B cell (primary cell): ENCODE data around the gene PCSK9. TPM values are rescaled to one million over a fixed set of nuclear protein-coding genes. Genes with fewer than 3 reads are reported as not detected.

Source experiments
- ATAC-seq: fragments of 200-7000 bp; cut with Tn5 transposase; one replicate; pipeline ENCODE4 v1.10.0; 2021; ENCODE audit warnings: low read depth, mild to moderate bottlenecking, moderate number of reproducible peaks, moderate library complexity
- CTCF ChIA-PET: fragments of 350-600 bp; sonication (Branson Sonifier 250); formaldehyde crosslinking; loops from one replicate; lab custom pipeline; 2021; ENCODE audit warnings: antibody characterized with exemption, inconsistent platforms; lab: Charles Lee
- POLR2A ChIA-PET: fragments of 350-600 bp; sonication (Branson Sonifier 250); formaldehyde crosslinking; loops from one replicate; lab custom pipeline; 2021; ENCODE audit warnings: antibody characterized with exemption; lab: Charles Lee
- DNase-seq: peaks from one replicate; pipeline ENCODE4 v3.0.0; 2013
- H2AFZ ChIP-seq: 2 replicates; pipeline ENCODE4 v1.6.1; 2012; ENCODE audit warnings: mild to moderate bottlenecking, low read depth, low read length; ENCODE audit not compliant: insufficient read depth, poor library complexity, severe bottlenecking
- H3K27ac ChIP-seq, 2 donors: 1 replicate in 1 of 2; 2 replicates in 1 of 2; pipeline ENCODE4 v1.5.1; 2012 to 2013; ENCODE audit warnings: low read length in 2 of 2, mild to moderate bottlenecking in 2 of 2, moderate library complexity in 1 of 2
- H3K27me3 ChIP-seq, 4 experiments: fragments of 200-600 bp in 1 of 4; sonication (generic) in 1 of 4; replicated peaks in 1 of 4; 1 replicate in 2 of 4; 2 replicates in 2 of 4; pipeline versions ENCODE4 v1.6.1 to v1.7.0; 2013 to 2016; ENCODE audit warnings: low read length in 3 of 4, mild to moderate bottlenecking in 2 of 4, mixed read lengths in 1 of 4, moderate library complexity in 1 of 4; ENCODE audit not compliant: insufficient read depth in 4 of 4, control insufficient read depth in 3 of 4; ENCODE audit errors: control extremely low read depth in 1 of 4
- H3K36me3 ChIP-seq, 2 experiments: replicated peaks in 1 of 2; 1 replicate in 1 of 2; 2 replicates in 1 of 2; pipeline versions ENCODE4 v1.6.1 to v1.7.1; 2013; ENCODE audit warnings: low read length in 1 of 2; ENCODE audit not compliant: insufficient read depth in 2 of 2, control insufficient read depth in 1 of 2; ENCODE audit errors: control extremely low read depth in 1 of 2, extremely low read depth in 1 of 2
- H3K4me1 ChIP-seq, 2 donors: fragments of 200-600 bp in 1 of 2; sonication (generic) in 1 of 2; 1 replicate in 1 of 2; 2 replicates in 1 of 2; pipeline versions ENCODE4 v1.5.1 to v1.6.1; 2013 to 2017; ENCODE audit warnings: low read length in 2 of 2; ENCODE audit not compliant: control insufficient read depth in 2 of 2, insufficient read depth in 2 of 2
- H3K4me2 ChIP-seq: replicated peaks from 2 replicates; pipeline ENCODE3; 2012; ENCODE audit warnings: mild to moderate bottlenecking, low read depth, low read length; ENCODE audit not compliant: poor library complexity, severe bottlenecking
- H3K4me3 ChIP-seq, 5 experiments: fragments of 200-600 bp in 1 of 5; sonication (generic) in 1 of 5; 1 replicate in 3 of 5; 2 replicates in 2 of 5; pipeline versions ENCODE4 v1.5.1 to v1.7.0; 2011 to 2016; ENCODE audit warnings: low read length in 4 of 5, mild to moderate bottlenecking in 4 of 5, low read depth in 2 of 5, control low read depth in 1 of 5, moderate library complexity in 1 of 5; ENCODE audit not compliant: insufficient read depth in 1 of 5; ENCODE audit errors: control extremely low read depth in 1 of 5, extremely low read depth in 1 of 5
- H3K79me2 ChIP-seq: fragments of 200-600 bp; sonication (generic); one replicate; pipeline ENCODE4 v1.6.0; 2016; ENCODE audit warnings: low read length; ENCODE audit not compliant: control insufficient read depth, insufficient read depth
- H3K9ac ChIP-seq: fragments of 200-600 bp; sonication (generic); 2 replicates; pipeline ENCODE4 v1.6.1; 2017; ENCODE audit warnings: mild to moderate bottlenecking, low read length, moderate library complexity
- H3K9me3 ChIP-seq, 3 donors: one replicate each; pipeline versions ENCODE4 v1.6.1 to v1.7.1; 2013; ENCODE audit warnings: low read length in 2 of 3; ENCODE audit not compliant: control insufficient read depth in 2 of 3, insufficient read depth in 1 of 3; ENCODE audit errors: control extremely low read depth in 1 of 3
- H4K20me1 ChIP-seq: 2 replicates; pipeline ENCODE4 v1.6.0; 2012; ENCODE audit warnings: mild to moderate bottlenecking, low read length; ENCODE audit not compliant: insufficient read depth, control insufficient read depth, poor library complexity, severe bottlenecking
- H3K27ac Mint-ChIP-seq: one replicate; pipeline ENCODE4 v1.8.0; 2021; ENCODE audit warnings: mixed read lengths
- H3K27me3 Mint-ChIP-seq: one replicate; pipeline ENCODE4 v1.8.0; 2021; ENCODE audit warnings: mixed read lengths
- H3K4me1 Mint-ChIP-seq: one replicate; pipeline ENCODE4 v1.8.0; 2021; ENCODE audit warnings: mixed read lengths
- H3K4me3 Mint-ChIP-seq: one replicate; pipeline ENCODE4 v1.8.0; 2021; ENCODE audit warnings: mixed read lengths
- H3K9me3 Mint-ChIP-seq: one replicate; pipeline ENCODE4 v1.8.0; 2022; ENCODE audit warnings: mixed read lengths; ENCODE audit not compliant: insufficient read depth
- CTCF ChIP-seq: fragments of 200-600 bp; IDR thresholded peaks from one replicate; pipeline ENCODE4 v1.8.0; 2022; ENCODE audit warnings: antibody characterized with exemption, mild to moderate bottlenecking
- EZH2 ChIP-seq: IDR thresholded peaks from 2 replicates; pipeline ENCODE4 v1.6.1; 2012; ENCODE audit warnings: borderline replicate concordance, low read depth, mild to moderate bottlenecking, moderate library complexity, low read length; ENCODE audit not compliant: insufficient read depth, poor library complexity, severe bottlenecking
- WGBS: methylation state at CpG from one replicate; pipeline ENCODE4 v1.1.5; 2013; ENCODE audit warnings: missing lambda C conversion rate; ENCODE audit not compliant: insufficient coverage; 5-methylcytosine and 5-hydroxymethylcytosine counted together
- intact Hi-C: fragments of 100-400 bp; cut with micrococcal nuclease; formaldehyde crosslinking; loops from one replicate; pipeline ENCODE4 v1.10.0; 2022
- polyA plus RNA-seq: library from polyadenylated mRNA; depleted of rRNA; stranded (reverse); fragments of >200 nt; gene quantifications from 2 replicates; pipeline ENCODE4 v1.2.3, GENCODE V29; 2012
- total RNA-seq, 2 donors: library from RNA; stranded (reverse); fragments of 120-200 nt in 1 of 2; gene quantifications; 1 replicate in 1 of 2; 2 replicates in 1 of 2; pipeline versions ENCODE4 v1.2.3 to v1.2.4, GENCODE V29; 2013 to 2022

Gene PCSK9
- total and polyA plus RNA-seq, 2 donors (not counting 1 experiment from before 2014, with no cell fraction given), result not detected

GRCh38 chr1:55069280-55069679 is 29.9 kb downstream of the PCSK9 start:
- H3K27ac Mint-ChIP-seq, result peak overlapping the region; percentile 42
- H3K27ac ChIP-seq, result no peak overlapping the region
- H2AFZ ChIP-seq, result no peak overlapping the region
- ChIA-PET POLR2A (no interaction called here), CTCF (no interaction called here)
- TF ChIP-seq CTCF (no peak), EZH2 (no peak)
- no peaks in the 10 kb centered on the region for H3K27me3 Mint-ChIP-seq
- no peaks in the 10 kb centered on the region for H3K4me1 Mint-ChIP-seq
- H3K9ac ChIP-seq, result no peak overlapping the region
- intact Hi-C loops, result no loop called here
- peaks cover 4 to 76% of the 10 kb centered on the region in 2 experiments for H3K36me3 ChIP-seq
- no peaks in the 10 kb centered on the region for H3K4me1 ChIP-seq
- H3K27me3 ChIP-seq, result no peaks in the 10 kb centered on the region
- 99% methylated on average over 7 of the region's 7 CpGs for WGBS
- no peak overlapping the region for H3K4me2 ChIP-seq
- H4K20me1 ChIP-seq, result no peaks in the 10 kb centered on the region
- H3K79me2 ChIP-seq, result no peaks in the 10 kb centered on the region
- DNase-seq (no peak), ATAC-seq (no peak)
- no peak overlapping the region for H3K4me3 Mint-ChIP-seq
- H3K4me3 ChIP-seq, result no peak overlapping the region
- H3K9me3 Mint-ChIP-seq, result no peaks in the 10 kb centered on the region
- H3K9me3 ChIP-seq, result no peaks in the 10 kb centered on the region

GRCh38 chr1:55070293-55071164 is 31.2 kb downstream of the PCSK9 start:
- H3K4me1 Mint-ChIP-seq, result no peaks in the 10 kb centered on the region
- Histone ChIP-seq H3K4me1 (no peaks in the 10 kb centered on the region), H3K9me3 (no peaks in the 10 kb centered on the region), H3K9ac (no peak overlapping the region), H4K20me1 (no peaks in the 10 kb centered on the region), H3K36me3 (peaks cover 4 to 86% of the 10 kb centered on the region in 2 experiments), H3K79me2 (no peaks in the 10 kb centered on the region), H3K4me2 (no peak overlapping the region), H3K27ac (no peak overlapping the region), H3K4me3 (no peak overlapping the region), H2AFZ (no peak overlapping the region), H3K27me3 (no peaks in the 10 kb centered on the region)
- H3K9me3 Mint-ChIP-seq, result no peaks in the 10 kb centered on the region
- CTCF ChIA-PET, result interaction anchor here (0.8 to 1.0 kb wide), 3 partner anchors 14 to 1639 kb away, joined by 3 to 4 read pairs (median 3); no protein-coding TSS in a partner anchor
- no peak for DNase-seq
- no peaks in the 10 kb centered on the region for H3K27me3 Mint-ChIP-seq
- H3K4me3 Mint-ChIP-seq, result no peak overlapping the region
- TF ChIP-seq EZH2 (no peak), CTCF (no peak)
- 96% methylated on average over 16 of the region's 17 CpGs for WGBS
- POLR2A ChIA-PET, result no interaction called here
- ATAC-seq, result no peak
- intact Hi-C loops, result no loop called here
- H3K27ac Mint-ChIP-seq, result no peak overlapping the region
